Endothelial cell (in vitro differentiated cells): ENCODE results near the gene SIAE. TPM values are rescaled to one million over a fixed set of nuclear protein-coding genes. Genes with fewer than 3 reads are reported as not detected.

Experiments
- DNase-seq: peaks from one replicate; pipeline ENCODE4 v3.0.0; 2021; ENCODE audit warnings: low spot score
- H3K27ac Mint-ChIP-seq: one replicate; pipeline ENCODE4 v1.8.0; 2021; ENCODE audit warnings: mixed read lengths, inconsistent platforms; ENCODE audit not compliant: unreplicated experiment
- H3K27me3 Mint-ChIP-seq: one replicate; pipeline ENCODE4 v1.8.0; 2021; ENCODE audit warnings: mild to moderate bottlenecking, moderate library complexity, mixed read lengths, inconsistent platforms; ENCODE audit not compliant: unreplicated experiment
- H3K36me3 Mint-ChIP-seq: one replicate; pipeline ENCODE4 v1.8.0; 2021; ENCODE audit warnings: mild to moderate bottlenecking, low read depth, mixed read lengths, inconsistent platforms; ENCODE audit not compliant: unreplicated experiment
- H3K4me1 Mint-ChIP-seq: one replicate; pipeline ENCODE4 v1.8.0; 2021; ENCODE audit warnings: mild to moderate bottlenecking, mixed read lengths, inconsistent platforms; ENCODE audit not compliant: unreplicated experiment
- H3K4me3 Mint-ChIP-seq: one replicate; pipeline ENCODE4 v1.8.0; 2021; ENCODE audit warnings: mild to moderate bottlenecking, mixed read lengths, inconsistent platforms; ENCODE audit not compliant: unreplicated experiment
- H3K9me3 Mint-ChIP-seq: one replicate; pipeline ENCODE4 v1.8.0; 2021; ENCODE audit warnings: mixed read lengths, inconsistent platforms; ENCODE audit not compliant: unreplicated experiment
- CTCF ChIP-seq: fragments of 200-600 bp; sonication (generic); IDR thresholded peaks from one replicate; pipeline ENCODE4 v1.5.0; 2021; ENCODE audit warnings: antibody characterized with exemption; ENCODE audit not compliant: unreplicated experiment
- long read RNA-seq: library from polyadenylated mRNA; unstranded; transcript quantifications from one replicate; pipeline ENCODE4 v2.0.0, GENCODE V29; 2020; ENCODE audit not compliant: unreplicated experiment
- total RNA-seq: library from RNA; stranded (reverse); fragmentation: NEBNext Ultra II Directional; extraction: Animal tissue kit (Norgen Biotek cat#: 25700); gene quantifications from one replicate; pipeline ENCODE4 v1.2.1, GENCODE V29; 2021; ENCODE audit not compliant: unreplicated experiment

Gene SIAE
- total RNA-seq = 11.4 TPM
- long read RNA-seq, full-length matches to known transcripts = 1 of 1 reads
- long read RNA-seq, partial matches to known transcripts = 0 of 1 reads
- long read RNA-seq, other reads (novel, unspliced or antisense) = 0 of 1 reads

DNA sequence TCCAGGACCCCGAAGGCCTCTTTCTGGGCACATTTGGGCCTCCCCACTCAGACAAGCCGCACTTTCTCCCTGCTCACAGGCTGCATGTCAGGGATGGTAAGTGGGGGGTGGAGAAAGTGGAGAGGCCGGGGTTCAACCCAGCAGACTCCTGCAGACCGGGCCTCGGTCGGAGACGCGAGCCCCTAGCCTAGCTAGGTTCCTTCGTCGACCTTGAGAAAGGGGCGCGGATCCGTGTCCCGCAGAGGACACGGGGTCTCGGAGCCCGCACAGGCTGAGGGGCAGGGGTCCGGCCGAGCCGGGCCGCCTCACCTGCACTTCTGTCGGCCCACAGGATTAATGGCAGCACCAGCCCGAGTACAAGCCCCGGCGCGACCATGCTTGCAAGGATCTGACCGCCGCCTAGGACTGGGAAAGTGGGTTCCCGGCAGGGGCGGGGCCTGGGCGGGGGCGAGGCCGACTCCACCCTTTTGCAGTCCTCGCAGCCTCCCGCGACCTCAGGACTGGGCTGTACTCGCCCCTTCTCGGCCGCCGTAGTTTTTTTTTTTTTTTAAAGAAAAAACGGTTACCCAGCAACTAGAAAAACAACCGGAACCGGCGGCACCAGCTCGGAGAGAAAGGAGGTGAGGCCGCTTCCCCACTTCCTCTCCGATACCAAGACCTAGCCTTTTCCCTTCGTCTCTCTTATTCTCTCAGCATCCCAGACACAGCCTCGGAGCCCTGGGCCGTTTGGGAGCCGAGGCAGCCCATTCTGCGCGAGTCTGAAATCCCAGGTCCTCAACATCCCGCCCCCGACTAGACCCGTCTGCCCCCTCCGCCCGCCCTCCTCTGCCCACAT is at the start of gene SIAE, which contains the start of gene SPA17:
TSS of gene SIAE (minus strand) at position 407 of the 835 bp plus-strand sequence. CDS start at position 376, 31 bp downstream.
TSS of gene SPA17 (plus strand) at position 572 of the 835 bp plus-strand sequence. CDS start 1,361 bp downstream, outside the sequence.
- Mint-ChIP-seq H3K27ac (peak within 1 kb of the TSS; percentile 98), H3K27me3 (no peaks in the 10 kb centered on the region), H3K9me3 (no peaks in the 10 kb centered on the region), H3K4me1 (peaks cover 20% of the 10 kb centered on the region), H3K36me3 (peaks cover 4% of the 10 kb centered on the region), H3K4me3 (peak within 1 kb of the TSS; percentile 92)
- no peak for TF ChIP-seq CTCF
- peak; percentile 93 for DNase-seq

GRCh38 chr11:124722176-124722575 is 48.6 kb upstream of the SIAE start:
- H3K36me3 Mint-ChIP-seq = peaks cover 4% of the 10 kb centered on the region
- H3K4me1 Mint-ChIP-seq = peaks cover 52% of the 10 kb centered on the region
- no peak for DNase-seq
- no peaks in the 10 kb centered on the region for H3K9me3 Mint-ChIP-seq
- no peak overlapping the region for H3K27ac Mint-ChIP-seq
- no peak overlapping the region for H3K4me3 Mint-ChIP-seq
- TF ChIP-seq CTCF = no peak
- H3K27me3 Mint-ChIP-seq = peaks cover 27% of the 10 kb centered on the region

GRCh38 chr11:124719534-124719933 is 46.0 kb upstream of the SIAE start:
- Mint-ChIP-seq H3K9me3 (no peaks in the 10 kb centered on the region), H3K4me3 (no peak overlapping the region), H3K27me3 (peaks cover 19% of the 10 kb centered on the region), H3K36me3 (no peaks in the 10 kb centered on the region), H3K27ac (no peak overlapping the region), H3K4me1 (peaks cover 35% of the 10 kb centered on the region)
- no peak for TF ChIP-seq CTCF
- no peak for DNase-seq

DNA sequence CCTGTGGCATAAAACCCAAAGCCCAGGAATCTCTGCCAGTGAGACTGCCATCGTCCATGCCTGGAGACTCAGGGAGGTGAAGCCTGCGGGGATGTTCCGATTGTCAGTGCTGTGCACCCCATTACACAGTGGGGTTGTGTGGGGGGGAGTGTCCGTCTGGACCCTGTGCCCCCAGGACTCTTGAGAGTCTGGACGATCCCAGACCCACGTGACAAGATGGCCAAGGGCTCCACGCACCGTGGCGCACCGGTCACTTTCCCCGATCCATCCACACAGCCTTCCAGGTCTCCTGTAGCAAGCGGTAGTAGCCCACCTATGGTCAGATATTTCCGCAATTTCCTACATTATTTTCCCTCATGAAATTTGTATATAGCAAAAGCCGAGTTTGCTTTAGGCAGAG is 45.3 kb upstream of the SIAE start:
- no peak overlapping the region for H3K27ac Mint-ChIP-seq
- peaks cover 28% of the 10 kb centered on the region for H3K4me1 Mint-ChIP-seq

More for the DNA sequence above, 45.3 kb upstream of the SIAE start:
- Mint-ChIP-seq H3K9me3 (no peaks in the 10 kb centered on the region), H3K36me3 (no peaks in the 10 kb centered on the region), H3K27me3 (peaks cover 17% of the 10 kb centered on the region), H3K4me3 (no peak overlapping the region)
- TF ChIP-seq CTCF = no peak
- DNase-seq = no peak
